ENCODE data around the gene TFEC. TPM values are rescaled to one million over a fixed set of nuclear protein-coding genes. Genes with fewer than 3 reads are reported as not detected.
"Not testable (repeated sequence)": the region's sequence is repeated elsewhere in the genome, so short reads cannot be mapped to it uniquely, and the experiment has no call there.

TFEC gene, protein sequence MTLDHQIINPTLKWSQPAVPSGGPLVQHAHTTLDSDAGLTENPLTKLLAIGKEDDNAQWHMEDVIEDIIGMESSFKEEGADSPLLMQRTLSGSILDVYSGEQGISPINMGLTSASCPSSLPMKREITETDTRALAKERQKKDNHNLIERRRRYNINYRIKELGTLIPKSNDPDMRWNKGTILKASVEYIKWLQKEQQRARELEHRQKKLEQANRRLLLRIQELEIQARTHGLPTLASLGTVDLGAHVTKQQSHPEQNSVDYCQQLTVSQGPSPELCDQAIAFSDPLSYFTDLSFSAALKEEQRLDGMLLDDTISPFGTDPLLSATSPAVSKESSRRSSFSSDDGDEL
- total RNA-seq: 1.2 TPM
- 1 to 10 TPM; 1.0 to 6.1 (median 1.4) TPM for polyA plus RNA-seq (ENCODE audit: insufficient read depth in 1 of 8, insufficient read length in 8 of 8, low replicate concordance in 1 of 8)
- long read RNA-seq, donor 1: 0 reads
- long read RNA-seq, donor 2, partial matches to known transcripts: 0 of 1 reads
- long read RNA-seq, donor 2, other reads (novel, unspliced or antisense): 0 of 1 reads
- long read RNA-seq, donor 3: 0 reads
- long read RNA-seq, donor 4: 0 reads
- long read RNA-seq, donor 5: 0 reads
- long read RNA-seq, donor 6: 0 reads
- long read RNA-seq, donor 7: 0 reads
- long read RNA-seq, donor 8, full-length matches to known transcripts: 1 of 1 reads
- long read RNA-seq, donor 8, partial matches to known transcripts: 0 of 1 reads
- long read RNA-seq, donor 8, other reads (novel, unspliced or antisense): 0 of 1 reads
- long read RNA-seq, donor 9: 0 reads
- long read RNA-seq, donor 10: 0 reads
- long read RNA-seq, donor 11, full-length matches to known transcripts: 1 of 1 reads
- long read RNA-seq, donor 11, partial matches to known transcripts: 0 of 1 reads
- long read RNA-seq, donor 11, other reads (novel, unspliced or antisense): 0 of 1 reads

DNA sequence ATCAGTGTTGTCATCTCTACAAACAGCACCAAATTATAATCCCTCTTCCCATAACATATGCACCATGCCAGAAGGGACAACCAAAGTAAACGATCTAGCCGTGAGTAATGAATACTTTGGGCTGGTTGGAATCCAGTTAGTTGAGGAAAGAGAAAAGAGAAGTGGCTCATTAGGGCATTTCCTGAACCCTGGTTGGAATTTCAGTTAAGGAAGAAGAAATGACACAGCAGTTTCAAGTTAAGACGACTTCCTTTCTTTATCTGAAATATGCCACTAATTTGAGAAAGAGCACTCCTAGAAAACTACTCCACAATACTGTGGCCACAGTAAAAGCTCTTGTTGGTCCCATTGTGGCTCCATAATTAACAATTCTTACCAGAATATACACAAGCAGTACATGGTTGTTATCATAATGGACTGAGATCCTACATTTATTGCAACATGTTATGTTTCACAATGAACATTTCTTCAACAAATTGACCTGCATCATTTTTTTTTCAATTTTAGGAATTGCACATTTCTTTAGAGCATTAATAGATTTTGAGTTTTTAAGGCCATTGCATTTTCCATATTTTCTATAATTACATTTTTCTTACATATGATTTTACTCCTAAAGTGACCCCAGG, at the start of gene TFEC:
Gene TFEC, minus strand, starts transcription at position 113 of the 626 bp plus-strand sequence. CDS start 46,322 bp downstream, outside the sequence.
- no CpG with 5 or more reads among the region's 3 CpGs for WGBS (ENCODE audit: insufficient coverage)
- no peaks in the 10 kb centered on the region for H3K27me3 ChIP-seq (ENCODE audit: control insufficient read depth, insufficient read depth, low read length)
- no peaks in the 10 kb centered on the region for H3K9me3 ChIP-seq (replicated peaks; ENCODE audit: control insufficient read depth, low read depth, low read length)
- H3K36me3 ChIP-seq (ENCODE audit: control insufficient read depth, insufficient read depth, low read length): no peaks in the 10 kb centered on the region
- no peaks in the 10 kb centered on the region for H3K4me1 ChIP-seq (ENCODE audit: control insufficient read depth, insufficient read depth, low read length)
- H3K27ac ChIP-seq (ENCODE audit: low read length): no peak within 1 kb of the TSS
- DNase-seq: peak; percentile 58
- H3K4me3 ChIP-seq (ENCODE audit: low read length): no peak within 1 kb of the TSS

DNA sequence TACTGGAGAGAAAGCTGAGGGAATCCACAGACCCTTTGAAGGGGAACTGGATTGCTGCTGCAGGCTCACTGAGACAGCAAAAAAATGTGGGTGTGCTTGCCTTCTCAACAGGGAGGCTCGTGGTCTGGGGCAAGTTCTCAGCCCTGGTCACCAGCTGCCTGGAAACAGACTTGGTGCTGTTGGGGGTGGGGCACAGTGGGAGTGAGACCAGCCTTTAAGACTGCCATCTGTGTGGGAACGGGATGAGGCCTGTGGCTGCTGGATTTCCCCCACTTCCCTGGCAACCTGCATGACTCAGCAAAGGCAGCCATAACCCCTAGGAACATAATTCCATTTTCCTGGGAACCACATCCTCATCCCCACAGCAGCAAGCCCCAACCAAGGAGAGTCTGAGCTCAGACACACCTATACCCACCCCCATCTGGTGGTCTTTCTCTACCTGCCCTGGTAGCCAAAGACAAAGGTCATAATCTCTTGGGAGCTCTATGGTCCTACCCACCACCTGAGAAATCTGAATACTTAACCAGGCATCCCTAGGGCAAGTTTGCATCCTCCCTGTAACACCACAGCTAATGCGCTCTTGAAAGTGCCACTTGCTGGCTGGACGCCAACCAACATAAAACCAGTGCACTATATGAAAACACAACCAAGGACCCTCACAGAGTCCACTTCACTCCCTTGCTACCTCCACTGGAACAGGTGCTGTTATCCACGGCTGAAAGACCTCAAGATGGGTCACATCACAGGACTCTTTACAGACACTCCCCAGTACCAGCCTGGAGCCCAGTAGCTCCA, 45.0 kb upstream of the TFEC start:
- DNase-seq: no peak
- WGBS (ENCODE audit: insufficient coverage): 66% methylated on average over 4 of the region's 5 CpGs

DNA sequence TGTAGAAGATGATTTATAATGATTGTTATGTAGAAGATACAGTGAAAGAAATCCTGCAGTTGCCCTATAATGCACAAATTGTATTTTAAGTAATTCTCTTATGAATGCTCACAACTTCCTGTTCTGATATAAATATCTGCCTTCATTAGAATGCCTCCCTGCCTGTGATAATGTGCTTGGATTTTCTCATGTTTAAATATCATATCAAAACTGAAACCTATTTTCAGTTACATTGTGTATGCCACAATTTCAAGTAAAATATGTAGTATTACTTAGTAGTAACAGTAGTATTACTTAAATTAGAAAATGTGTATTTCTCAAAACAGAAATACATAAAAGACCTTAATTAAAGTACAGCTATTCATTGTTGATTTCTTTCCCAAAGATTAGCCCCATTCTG, 41.1 kb upstream of the TFEC start:
- Histone ChIP-seq H3K4me3 (ENCODE audit: low read length) (no peak overlapping the region), H3K4me1 (ENCODE audit: control insufficient read depth, insufficient read depth, low read length) (no peaks in the 10 kb centered on the region), H3K9me3 (replicated peaks; ENCODE audit: control insufficient read depth, low read depth, low read length) (no peaks in the 10 kb centered on the region), H3K27me3 (ENCODE audit: control insufficient read depth, insufficient read depth, low read length) (no peaks in the 10 kb centered on the region), H3K36me3 (ENCODE audit: control insufficient read depth, insufficient read depth, low read length) (no peaks in the 10 kb centered on the region), H3K27ac (ENCODE audit: low read length) (no peak overlapping the region)
- DNase-seq: no peak

More for the DNA sequence above, 45.0 kb upstream of the TFEC start:
- Histone ChIP-seq H3K4me1 (ENCODE audit: control insufficient read depth, insufficient read depth, low read length) (no peaks in the 10 kb centered on the region), H3K27me3 (ENCODE audit: control insufficient read depth, insufficient read depth, low read length) (no peaks in the 10 kb centered on the region), H3K9me3 (replicated peaks; ENCODE audit: control insufficient read depth, low read depth, low read length) (no peaks in the 10 kb centered on the region), H3K4me3 (ENCODE audit: low read length) (no peak overlapping the region), H3K27ac (ENCODE audit: low read length) (no peak overlapping the region), H3K36me3 (ENCODE audit: control insufficient read depth, insufficient read depth, low read length) (no peaks in the 10 kb centered on the region)

DNA sequence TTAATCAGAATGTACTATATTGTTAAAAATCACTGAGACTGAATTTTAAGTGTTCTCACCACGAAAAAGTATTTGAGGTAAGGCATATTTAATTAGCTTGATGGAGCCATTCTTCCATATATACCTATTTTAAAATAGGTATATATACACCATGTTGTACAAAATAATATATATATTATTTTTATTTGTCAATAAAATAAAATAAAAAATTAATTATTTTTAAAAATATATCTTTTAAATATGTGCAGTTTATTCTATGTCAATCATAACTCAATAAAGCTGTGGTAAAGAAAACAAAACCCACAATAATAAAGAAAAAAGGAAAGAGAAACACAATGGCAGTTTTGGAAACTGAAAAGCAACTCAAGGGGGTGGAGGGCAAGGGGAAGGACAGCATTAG, 33.6 kb upstream of the TFEC start:
- no CpG with 5 or more reads among the region's 1 CpG for WGBS (ENCODE audit: insufficient coverage)
- no peak for DNase-seq
- Histone ChIP-seq H3K36me3 (ENCODE audit: control insufficient read depth, insufficient read depth, low read length) (no peaks in the 10 kb centered on the region), H3K9me3 (replicated peaks; ENCODE audit: control insufficient read depth, low read depth, low read length) (no peaks in the 10 kb centered on the region), H3K27ac (ENCODE audit: low read length) (no peak overlapping the region), H3K4me1 (ENCODE audit: control insufficient read depth, insufficient read depth, low read length) (no peaks in the 10 kb centered on the region), H3K4me3 (ENCODE audit: low read length) (no peak overlapping the region), H3K27me3 (ENCODE audit: control insufficient read depth, insufficient read depth, low read length) (no peaks in the 10 kb centered on the region)

DNA sequence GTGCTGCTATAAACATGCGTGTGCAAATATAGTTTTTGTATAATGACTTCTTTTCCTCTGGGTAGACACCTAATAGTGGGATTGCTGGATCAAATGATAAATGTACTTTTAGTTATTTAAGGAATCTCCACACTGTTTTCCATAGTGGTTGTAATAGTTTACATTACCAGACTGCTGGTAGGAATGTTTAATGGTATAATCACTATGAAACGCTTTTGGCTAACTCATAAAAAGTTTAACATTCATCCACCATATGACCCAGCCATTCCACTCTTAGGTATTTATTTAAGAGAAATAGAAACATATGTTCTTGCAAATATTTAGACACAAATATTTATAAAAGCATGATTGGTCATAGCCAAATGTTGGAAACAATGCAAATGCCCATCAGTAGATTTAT, 32.1 kb upstream of the TFEC start:
- Histone ChIP-seq H3K27ac (ENCODE audit: low read length) (no peak overlapping the region), H3K27me3 (ENCODE audit: control insufficient read depth, insufficient read depth, low read length) (no peaks in the 10 kb centered on the region), H3K4me1 (ENCODE audit: control insufficient read depth, insufficient read depth, low read length) (no peaks in the 10 kb centered on the region), H3K4me3 (ENCODE audit: low read length) (no peak overlapping the region), H3K36me3 (ENCODE audit: control insufficient read depth, insufficient read depth, low read length) (no peaks in the 10 kb centered on the region), H3K9me3 (replicated peaks; ENCODE audit: control insufficient read depth, low read depth, low read length) (no peaks in the 10 kb centered on the region)
- WGBS (ENCODE audit: insufficient coverage): no CpG with 5 or more reads among the region's 2 CpGs
- DNase-seq: no peak

DNA sequence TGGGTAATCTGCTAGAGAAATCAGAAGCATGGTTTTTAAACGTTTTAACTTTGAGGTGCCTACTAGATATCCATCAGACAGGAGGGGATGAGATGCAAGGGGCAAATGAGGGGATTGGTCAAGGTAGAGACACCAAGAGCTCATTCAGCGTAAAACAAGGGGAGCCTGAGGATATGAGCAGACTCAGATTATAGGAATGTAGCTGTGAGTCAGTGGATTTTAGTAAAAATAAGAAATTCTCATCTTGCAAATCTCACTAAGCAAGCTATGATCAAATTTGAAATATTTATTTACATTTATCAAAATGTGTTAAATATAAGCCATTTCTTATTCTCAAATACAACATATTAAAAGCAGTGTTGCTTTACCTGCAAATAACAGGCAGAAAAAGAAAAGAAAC, 21.4 kb upstream of the TFEC start:
- Histone ChIP-seq H3K4me1 (ENCODE audit: control insufficient read depth, insufficient read depth, low read length) (no peaks in the 10 kb centered on the region), H3K36me3 (ENCODE audit: control insufficient read depth, insufficient read depth, low read length) (no peaks in the 10 kb centered on the region), H3K9me3 (replicated peaks; ENCODE audit: control insufficient read depth, low read depth, low read length) (no peaks in the 10 kb centered on the region), H3K27ac (ENCODE audit: low read length) (no peak overlapping the region), H3K4me3 (ENCODE audit: low read length) (no peak overlapping the region), H3K27me3 (ENCODE audit: control insufficient read depth, insufficient read depth, low read length) (no peaks in the 10 kb centered on the region)
- no peak for DNase-seq
- 8% methylated on average over 1 of the region's 2 CpGs for WGBS (ENCODE audit: insufficient coverage)

DNA sequence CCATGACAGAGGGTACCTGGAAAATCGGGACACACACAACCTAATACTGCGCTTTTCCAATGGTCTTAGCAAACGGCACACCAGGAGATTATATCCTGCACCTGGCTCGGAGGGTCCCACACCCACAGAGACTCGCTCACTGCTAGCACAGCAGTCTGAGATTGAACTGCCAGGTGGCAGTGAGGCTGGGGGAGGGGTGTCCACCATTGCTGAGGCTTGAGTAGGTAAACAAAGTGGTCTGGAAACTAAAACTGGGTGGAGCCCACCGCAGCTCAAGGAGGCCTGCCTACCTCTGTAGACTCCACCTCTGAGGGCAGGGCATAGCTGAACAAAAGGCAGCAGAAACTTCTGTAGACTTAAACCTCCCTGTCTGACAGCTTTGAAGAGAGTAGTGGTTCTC, 16.7 kb upstream of the TFEC start:
- DNase-seq; H3K36me3 ChIP-seq (ENCODE audit: control insufficient read depth, insufficient read depth, low read length); H3K4me3 ChIP-seq (ENCODE audit: low read length); H3K27me3 ChIP-seq (ENCODE audit: control insufficient read depth, insufficient read depth, low read length); H3K9me3 ChIP-seq (replicated peaks; ENCODE audit: control insufficient read depth, low read depth, low read length); H3K27ac ChIP-seq (ENCODE audit: low read length); H3K4me1 ChIP-seq (ENCODE audit: control insufficient read depth, insufficient read depth, low read length): not testable (repeated sequence)
- no CpG with 5 or more reads among the region's 6 CpGs for WGBS (ENCODE audit: insufficient coverage)

DNA sequence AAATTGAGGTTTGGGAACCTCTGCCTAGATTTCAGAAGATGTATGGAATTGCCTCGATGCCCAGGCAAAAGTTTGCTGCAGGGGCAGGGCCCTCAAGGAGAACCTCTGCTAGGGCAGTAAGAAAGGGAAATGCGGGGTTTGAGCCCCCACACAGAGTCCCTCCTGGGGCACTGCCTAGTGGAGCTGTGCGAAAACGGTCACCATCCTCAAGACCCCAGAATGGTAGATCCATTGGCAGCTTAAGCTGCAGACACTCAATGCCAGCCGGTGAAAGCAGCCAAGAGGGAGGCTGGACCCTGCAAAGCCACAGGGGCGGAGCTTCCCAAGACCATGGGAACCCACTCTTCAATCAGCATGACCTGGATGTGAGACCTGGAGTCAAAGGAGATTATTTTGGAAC, 15.0 kb upstream of the TFEC start:
- 83% methylated on average over 6 of the region's 6 CpGs for WGBS (ENCODE audit: insufficient coverage)
- Histone ChIP-seq H3K27ac (ENCODE audit: low read length) (no peak overlapping the region), H3K27me3 (ENCODE audit: control insufficient read depth, insufficient read depth, low read length) (no peaks in the 10 kb centered on the region), H3K4me3 (ENCODE audit: low read length) (no peak overlapping the region), H3K36me3 (ENCODE audit: control insufficient read depth, insufficient read depth, low read length) (no peaks in the 10 kb centered on the region), H3K4me1 (ENCODE audit: control insufficient read depth, insufficient read depth, low read length) (no peaks in the 10 kb centered on the region), H3K9me3 (replicated peaks; ENCODE audit: control insufficient read depth, low read depth, low read length) (no peaks in the 10 kb centered on the region)
- DNase-seq: no peak

DNA sequence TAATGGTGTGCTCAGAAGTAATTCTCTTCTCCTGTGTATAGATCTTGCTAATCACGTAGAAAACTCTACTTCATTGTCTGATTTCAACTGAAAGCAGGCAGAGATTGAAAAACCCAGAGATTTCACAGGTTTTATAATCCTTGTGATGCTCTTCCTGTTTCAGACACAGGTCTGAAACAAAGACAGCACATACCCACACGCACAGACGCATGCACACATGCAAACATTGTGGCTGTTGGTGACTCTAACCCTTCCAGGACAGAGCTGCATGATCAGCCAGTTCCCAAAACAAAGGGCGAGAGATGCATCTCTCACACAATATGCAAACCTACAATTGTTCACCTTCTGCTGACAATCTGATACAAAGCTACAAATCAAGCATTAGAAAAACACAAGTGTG, 11.1 kb upstream of the TFEC start:
- Histone ChIP-seq H3K27me3 (ENCODE audit: control insufficient read depth, insufficient read depth, low read length) (no peaks in the 10 kb centered on the region), H3K27ac (ENCODE audit: low read length) (no peak overlapping the region), H3K9me3 (replicated peaks; ENCODE audit: control insufficient read depth, low read depth, low read length) (no peaks in the 10 kb centered on the region), H3K36me3 (ENCODE audit: control insufficient read depth, insufficient read depth, low read length) (no peaks in the 10 kb centered on the region), H3K4me1 (ENCODE audit: control insufficient read depth, insufficient read depth, low read length) (no peaks in the 10 kb centered on the region), H3K4me3 (ENCODE audit: low read length) (no peak overlapping the region)
- DNase-seq: no peak
- WGBS (ENCODE audit: insufficient coverage): 62% methylated on average over 3 of the region's 4 CpGs
